HG02885 (cell line): ENCODE measurements around the gene COL4A2.
A peak's percentile ranks its signal among the peaks of the same experiment; 100 is the strongest.

Experiments
- ATAC-seq: cut with Tn5 transposase; IDR thresholded peaks from one replicate; pipeline ENCODE4 v1.9.1; 2021; ENCODE audit warnings: mild to moderate bottlenecking; ENCODE audit not compliant: unreplicated experiment, poor library complexity

COL4A2 gene

GRCh38 chr13:110500341-110500740 lies 193.3 kb downstream of the COL4A2 start:
- ATAC-seq = no peak

GRCh38 chr13:110501188-110501587 lies 194.1 kb downstream of the COL4A2 start:
- no peak for ATAC-seq

GRCh38 chr13:110503037-110503901 lies 196.2 kb downstream of the COL4A2 start:
- ATAC-seq = peak; percentile 58

GRCh38 chr13:110503979-110504499 lies 197.0 kb downstream of the COL4A2 start:
- peak; percentile 17 for ATAC-seq

- no peak for ATAC-seq
Measured at GRCh38 chr13:110505594-110505993, 198.5 kb downstream of the COL4A2 start.

- no peak for ATAC-seq
Measured at GRCh38 chr13:110506396-110506795, 199.3 kb downstream of the COL4A2 start.

GRCh38 chr13:110506859-110507566 lies 199.9 kb downstream of the COL4A2 start:
- ATAC-seq = no peak

GRCh38 chr13:110507678-110508381 lies 200.7 kb downstream of the COL4A2 start:
- ATAC-seq = no peak

GRCh38 chr13:110509478-110509926 lies 202.4 kb downstream of the COL4A2 start:
- no peak for ATAC-seq

- ATAC-seq = peak; percentile 83
Measured at GRCh38 chr13:110509971-110510786, 203.1 kb downstream of the COL4A2 start.

- no peak for ATAC-seq
Measured at GRCh38 chr13:110511509-110512181, 204.6 kb downstream of the COL4A2 start.

- ATAC-seq = no peak
Measured at GRCh38 chr13:110512198-110512740, 205.2 kb downstream of the COL4A2 start.

- no peak for ATAC-seq
Measured at GRCh38 chr13:110516500-110516899, 209.4 kb downstream of the COL4A2 start.

- ATAC-seq = no peak
Measured at GRCh38 chr13:110517505-110518225, 210.6 kb downstream of the COL4A2 start.

- ATAC-seq = no peak
Measured at GRCh38 chr13:110518226-110518525, 211.1 kb downstream of the COL4A2 start.

GRCh38 chr13:110518571-110518970 lies 211.5 kb downstream of the COL4A2 start:
- no peak for ATAC-seq

- no peak for ATAC-seq
Measured at GRCh38 chr13:110519046-110519445, 212.0 kb downstream of the COL4A2 start.

- no peak for ATAC-seq
Measured at GRCh38 chr13:110519506-110519905, 212.4 kb downstream of the COL4A2 start.
